WERI-Rb-1 (cell line): ENCODE measurements around the gene DGCR6L.
"Not testable (repeated sequence)": the region's sequence is repeated elsewhere in the genome, so short reads cannot be mapped to it uniquely, and the experiment has no call there.

ENCODE experiments used
- DNase-seq: peaks from one replicate; pipeline ENCODE4 v3.0.0-alpha.2; 2020
- H3K27ac ChIP-seq: fragments of 250-450 bp; sonication (Bioruptor Pico); 2 replicates; pipeline ENCODE4 v1.5.1; 2020; ENCODE audit warnings: mild to moderate bottlenecking, moderate library complexity
- H3K27me3 ChIP-seq: fragments of 250-450 bp; sonication (Bioruptor Pico); 2 replicates; pipeline ENCODE4 v1.5.1; 2021; ENCODE audit warnings: mild to moderate bottlenecking, low read depth, moderate library complexity; ENCODE audit not compliant: insufficient read depth, severe bottlenecking
- H3K36me3 ChIP-seq: fragments of 250-450 bp; sonication (Bioruptor Pico); 2 replicates; pipeline ENCODE4 v1.5.1; 2020; ENCODE audit warnings: mild to moderate bottlenecking, moderate library complexity
- H3K4me3 ChIP-seq: 2 replicates; pipeline ENCODE4 v1.5.1; 2011; ENCODE audit warnings: low read depth, mild to moderate bottlenecking, control low read depth, low read length
- H3K9me3 ChIP-seq: fragments of 250-450 bp; sonication (Bioruptor Pico); 2 replicates; pipeline ENCODE4 v1.5.1; 2021; ENCODE audit warnings: mild to moderate bottlenecking, moderate library complexity; ENCODE audit not compliant: severe bottlenecking
- TF ChIP-seq, protein P1 (sequence below): IDR thresholded peaks from 2 replicates; pipeline ENCODE4 v1.5.1; 2011; ENCODE audit warnings: low read depth, mild to moderate bottlenecking, control low read depth, inconsistent platforms, low read length

Gene DGCR6L

DNA sequence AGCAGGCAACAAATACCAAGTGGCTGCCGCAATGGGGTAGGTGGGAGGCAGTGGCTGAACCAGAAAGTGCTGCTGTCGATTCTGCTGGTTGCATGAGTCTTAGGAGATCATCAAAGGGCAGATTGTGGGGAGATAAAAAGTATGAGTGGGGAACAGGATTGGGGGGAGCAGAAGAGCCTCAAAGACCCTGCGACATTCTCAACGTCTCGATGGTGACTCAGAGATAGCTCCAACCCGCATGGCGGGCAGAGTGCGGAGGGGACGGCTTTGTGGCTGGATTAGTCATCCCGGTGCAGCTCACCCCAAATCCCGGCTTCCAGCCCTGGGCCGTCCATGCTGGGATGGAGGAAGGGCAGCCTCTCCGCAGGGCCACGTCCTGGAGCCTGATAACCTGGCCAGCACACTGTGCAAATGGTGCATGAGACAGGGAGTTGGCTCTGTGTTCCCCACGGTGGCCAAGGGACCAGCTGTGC, 40.2 kb downstream of the DGCR6L start:
- no peak overlapping the region for H3K4me3 ChIP-seq
- H3K9me3 ChIP-seq = no peaks in the 10 kb centered on the region
- TF ChIP-seq, protein P1, sequence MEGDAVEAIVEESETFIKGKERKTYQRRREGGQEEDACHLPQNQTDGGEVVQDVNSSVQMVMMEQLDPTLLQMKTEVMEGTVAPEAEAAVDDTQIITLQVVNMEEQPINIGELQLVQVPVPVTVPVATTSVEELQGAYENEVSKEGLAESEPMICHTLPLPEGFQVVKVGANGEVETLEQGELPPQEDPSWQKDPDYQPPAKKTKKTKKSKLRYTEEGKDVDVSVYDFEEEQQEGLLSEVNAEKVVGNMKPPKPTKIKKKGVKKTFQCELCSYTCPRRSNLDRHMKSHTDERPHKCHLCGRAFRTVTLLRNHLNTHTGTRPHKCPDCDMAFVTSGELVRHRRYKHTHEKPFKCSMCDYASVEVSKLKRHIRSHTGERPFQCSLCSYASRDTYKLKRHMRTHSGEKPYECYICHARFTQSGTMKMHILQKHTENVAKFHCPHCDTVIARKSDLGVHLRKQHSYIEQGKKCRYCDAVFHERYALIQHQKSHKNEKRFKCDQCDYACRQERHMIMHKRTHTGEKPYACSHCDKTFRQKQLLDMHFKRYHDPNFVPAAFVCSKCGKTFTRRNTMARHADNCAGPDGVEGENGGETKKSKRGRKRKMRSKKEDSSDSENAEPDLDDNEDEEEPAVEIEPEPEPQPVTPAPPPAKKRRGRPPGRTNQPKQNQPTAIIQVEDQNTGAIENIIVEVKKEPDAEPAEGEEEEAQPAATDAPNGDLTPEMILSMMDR = no peak
- no peak overlapping the region for H3K27ac ChIP-seq
- no peak for DNase-seq
- H3K27me3 ChIP-seq = no peaks in the 10 kb centered on the region
- no peaks in the 10 kb centered on the region for H3K36me3 ChIP-seq

- H3K9me3 ChIP-seq, H3K27ac ChIP-seq, H3K27me3 ChIP-seq, H3K36me3 ChIP-seq, H3K4me3 ChIP-seq, DNase-seq: not testable (repeated sequence)
These were observed 41.0 kb downstream of the DGCR6L start for GRCh38 chr22:20278726-20279490.

DNA sequence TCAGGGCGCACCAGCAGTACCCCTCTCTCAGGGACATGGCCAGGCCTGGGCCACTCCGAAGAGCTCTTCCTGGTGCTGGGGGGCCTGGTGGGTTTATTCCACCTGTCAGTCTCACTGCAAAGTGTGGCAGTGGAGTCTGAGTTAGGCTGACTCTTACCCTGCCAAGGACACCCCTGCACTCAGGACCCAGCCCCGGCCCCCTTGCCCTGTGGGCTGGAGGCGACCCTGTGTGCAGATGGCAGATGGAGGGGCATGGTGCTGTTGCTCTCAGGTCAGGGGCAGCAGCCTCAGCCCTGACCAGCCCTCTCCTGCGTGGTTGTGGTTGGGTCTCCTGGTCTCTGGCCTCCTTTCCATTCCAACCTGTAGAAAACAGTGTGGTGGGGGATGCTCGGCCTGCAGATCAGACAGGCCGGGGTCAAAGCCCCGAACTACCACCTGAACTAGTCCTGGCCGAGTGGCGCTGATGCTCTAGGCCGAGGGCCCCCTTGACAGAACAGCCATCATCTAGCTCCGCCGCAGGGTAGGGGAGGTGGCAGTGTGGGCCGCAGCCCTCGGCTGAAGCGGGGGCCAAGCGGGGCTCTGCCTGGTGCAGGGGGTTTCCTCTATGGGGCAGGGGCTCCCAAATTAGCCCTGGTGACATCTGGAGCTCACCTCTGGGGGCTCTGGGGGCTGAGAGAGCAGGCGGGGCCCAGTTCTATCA, 41.8 kb downstream of the DGCR6L start:
- not testable (repeated sequence) for H3K9me3 ChIP-seq, H3K27ac ChIP-seq, H3K36me3 ChIP-seq, DNase-seq, H3K4me3 ChIP-seq, H3K27me3 ChIP-seq

- TF ChIP-seq, protein P1 = no peak
- H3K27me3 ChIP-seq = no peaks in the 10 kb centered on the region
These were observed 43.4 kb downstream of the DGCR6L start for GRCh38 chr22:20276468-20276867.

DNA sequence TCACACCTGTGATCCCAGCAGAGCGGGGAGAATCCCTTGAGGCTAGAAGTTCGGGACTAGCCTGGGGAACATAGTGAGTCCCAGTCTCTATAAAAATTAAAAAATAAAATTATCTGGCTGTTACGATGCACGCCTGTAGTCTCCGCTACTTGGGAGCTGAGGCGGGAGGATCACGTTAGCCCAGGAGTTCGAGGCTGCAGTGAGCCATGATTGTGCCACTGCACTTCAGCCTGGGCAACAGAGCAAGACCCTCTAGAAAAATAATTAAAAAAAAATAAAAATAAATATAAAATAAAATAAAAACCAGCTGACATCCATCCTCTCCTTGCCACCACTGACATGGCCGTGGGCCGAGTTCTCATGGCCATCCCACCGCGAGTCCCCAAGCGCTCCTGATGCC, 44.0 kb downstream of the DGCR6L start:
- Histone ChIP-seq H3K9me3 (no peaks in the 10 kb centered on the region), H3K27ac (no peak overlapping the region), H3K27me3 (no peaks in the 10 kb centered on the region), H3K4me3 (no peak overlapping the region), H3K36me3 (no peaks in the 10 kb centered on the region)
- TF ChIP-seq, protein P1 = no peak
- no peak for DNase-seq

More at GRCh38 chr22:20276468-20276867, 43.4 kb downstream of the DGCR6L start:
- Histone ChIP-seq H3K4me3 (no peak overlapping the region), H3K27ac (no peak overlapping the region), H3K36me3 (no peaks in the 10 kb centered on the region), H3K9me3 (no peaks in the 10 kb centered on the region)
- no peak for DNase-seq

GRCh38 chr22:20275325-20275724, 44.5 kb downstream of the DGCR6L start:
- not testable (repeated sequence) for H3K27me3 ChIP-seq, H3K27ac ChIP-seq, H3K9me3 ChIP-seq, H3K36me3 ChIP-seq, DNase-seq, H3K4me3 ChIP-seq

GRCh38 chr22:20274374-20274773, 45.5 kb downstream of the DGCR6L start:
- not testable (repeated sequence) for H3K4me3 ChIP-seq, H3K9me3 ChIP-seq, H3K36me3 ChIP-seq, DNase-seq, H3K27ac ChIP-seq, H3K27me3 ChIP-seq
